MM.1S (cell line): ENCODE results near the gene PICK1.

Source experiments
- DNase-seq: peaks from one replicate; pipeline ENCODE4 v3.0.0-alpha.2; 2015
- H2AFZ ChIP-seq: fragments of 300-600 bp; sonication (generic); 2 replicates; pipeline ENCODE4 v1.6.0; 2016; ENCODE audit warnings: antibody characterized with exemption, low read length
- H3F3A ChIP-seq: fragments of 300-600 bp; sonication (generic); 2 replicates; pipeline ENCODE4 v1.6.1; 2016; ENCODE audit warnings: mild to moderate bottlenecking, antibody characterized with exemption, low read length, moderate library complexity, mixed read lengths; ENCODE audit not compliant: insufficient read depth
- H3K27ac ChIP-seq: fragments of 300-600 bp; sonication (generic); 2 replicates; pipeline ENCODE4 v1.5.1; 2016; ENCODE audit warnings: mild to moderate bottlenecking, low read length
- H3K27me3 ChIP-seq: fragments of 300-600 bp; sonication (generic); replicated peaks from 2 replicates; pipeline ENCODE4 v1.6.0; 2016; ENCODE audit warnings: low read length; ENCODE audit not compliant: insufficient read depth
- H3K36me3 ChIP-seq: fragments of 300-600 bp; sonication (generic); replicated peaks from 2 replicates; pipeline ENCODE4 v1.6.1; 2016; ENCODE audit warnings: mild to moderate bottlenecking, low read length, mixed read lengths; ENCODE audit not compliant: insufficient read depth
- H3K4me1 ChIP-seq: fragments of 300-600 bp; sonication (generic); 2 replicates; pipeline ENCODE4 v1.6.1; 2016; ENCODE audit warnings: low read length, mixed read lengths
- H3K4me2 ChIP-seq: fragments of 300-600 bp; sonication (generic); 2 replicates; pipeline ENCODE4 v1.6.0; 2016; ENCODE audit warnings: low read depth, low read length
- H3K4me3 ChIP-seq: fragments of 300-600 bp; sonication (generic); 2 replicates; pipeline ENCODE4 v1.5.1; 2016; ENCODE audit warnings: low read length, mixed read lengths
- H3K79me2 ChIP-seq: fragments of 300-600 bp; sonication (generic); 2 replicates; pipeline ENCODE4 v1.6.1; 2016; ENCODE audit warnings: mixed run types, low read length, mixed read lengths
- H3K9ac ChIP-seq: fragments of 300-600 bp; sonication (generic); 2 replicates; pipeline ENCODE4 v1.6.1; 2016; ENCODE audit warnings: low read length, mixed read lengths
- H3K9me2 ChIP-seq: fragments of 300-600 bp; sonication (generic); replicated peaks from 2 replicates; pipeline ENCODE4 v1.6.1; 2016; ENCODE audit warnings: mild to moderate bottlenecking, low read length, mixed read lengths; ENCODE audit not compliant: insufficient read depth
- H3K9me3 ChIP-seq: fragments of 300-600 bp; sonication (generic); replicated peaks from 2 replicates; pipeline ENCODE4 v1.6.1; 2016; ENCODE audit warnings: mild to moderate bottlenecking, low read length, mixed read lengths; ENCODE audit not compliant: insufficient read depth
- H4K20me1 ChIP-seq: fragments of 300-600 bp; sonication (generic); 2 replicates; pipeline ENCODE4 v1.6.1; 2016; ENCODE audit warnings: mild to moderate bottlenecking, low read length, moderate library complexity, mixed read lengths; ENCODE audit not compliant: insufficient read depth
- CTCF ChIP-seq: fragments of 300-600 bp; sonication (generic); IDR thresholded peaks from 2 replicates; pipeline ENCODE4 v1.5.1; 2016; ENCODE audit warnings: antibody characterized with exemption, low read length, mixed read lengths
- EZH2 ChIP-seq: fragments of 300-600 bp; sonication (generic); optimal IDR thresholded peaks from 2 replicates; pipeline ENCODE3; 2017; ENCODE audit warnings: low read depth, mild to moderate bottlenecking, antibody characterized with exemption, low read length, mixed read lengths
- EZH2phosphoT487 ChIP-seq: fragments of 300-600 bp; sonication (generic); IDR thresholded peaks from 2 replicates; pipeline ENCODE4 v1.6.1; 2018; ENCODE audit warnings: antibody characterized with exemption, low read length

Gene PICK1

DNA sequence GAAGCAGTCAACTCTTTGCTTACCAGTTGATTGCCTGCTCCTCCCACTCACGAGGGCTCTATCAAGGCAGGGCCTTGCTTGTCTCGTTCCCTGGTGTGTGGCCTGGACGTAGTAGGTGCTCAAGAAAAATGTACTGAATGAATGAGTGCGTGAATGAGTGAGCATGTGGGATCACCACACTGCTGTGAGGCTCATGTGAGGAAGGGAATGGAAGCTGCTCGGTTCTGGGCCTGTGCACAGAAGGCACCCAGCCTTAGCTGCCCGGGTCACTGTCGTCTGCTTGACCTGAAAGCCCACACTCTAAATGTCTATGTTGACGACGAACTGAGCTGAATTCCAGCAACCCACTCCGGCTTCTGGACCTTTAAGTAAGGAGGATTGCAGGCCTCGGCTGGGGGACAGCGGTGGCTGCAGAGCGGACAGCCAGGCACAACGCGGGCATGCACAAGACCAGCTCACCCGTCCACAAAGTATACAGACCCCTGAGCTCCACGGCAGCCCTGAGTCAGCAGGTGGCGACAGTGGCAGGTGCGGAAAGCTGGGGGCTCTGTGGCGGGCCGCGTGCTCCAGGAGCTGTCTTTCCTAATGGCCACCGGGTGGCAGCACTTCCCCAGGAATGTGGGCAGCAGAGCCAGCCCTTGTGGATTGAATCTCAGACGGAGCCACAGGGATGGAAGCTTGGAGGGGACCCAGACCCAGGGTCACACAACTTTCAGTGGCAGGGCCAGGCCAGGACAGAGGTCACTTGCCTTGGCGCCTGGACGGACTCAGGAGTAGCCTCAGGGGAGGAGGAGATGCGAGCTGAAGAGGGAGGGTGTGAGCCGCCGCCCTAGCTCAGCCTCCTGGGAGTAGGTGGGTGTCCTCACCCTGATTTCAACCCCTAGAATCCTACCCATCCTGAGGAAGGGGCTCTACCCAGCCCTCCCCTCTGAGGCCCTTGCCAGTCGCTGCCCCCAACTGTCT is 5.0 kb upstream of the PICK1 start:
- Histone ChIP-seq H3K9me2 (no peaks in the 10 kb centered on the region), H4K20me1 (no peaks in the 10 kb centered on the region), H3K4me2 (peak overlapping the region; percentile 47; the same call in 1 of the 2 replicates), H3K27me3 (no peaks in the 10 kb centered on the region; the same call in 1 of the 2 replicates), H3K9ac (no peak overlapping the region), H3K4me1 (peaks cover 5% of the 10 kb centered on the region), H3K79me2 (no peaks in the 10 kb centered on the region), H3F3A (no peaks in the 10 kb centered on the region; the same call in 1 of the 2 replicates), H3K36me3 (no peaks in the 10 kb centered on the region), H3K9me3 (no peaks in the 10 kb centered on the region), H2AFZ (peak overlapping the region; percentile 43), H3K4me3 (no peak overlapping the region), H3K27ac (no peak overlapping the region)
- DNase-seq, result peak; percentile 81
- peak; percentile 88 for TF ChIP-seq CTCF
- no peak for TF ChIP-seq EZH2phosphoT487
- no peak for TF ChIP-seq EZH2

- H3K4me2 ChIP-seq, result no peak overlapping the region
- TF ChIP-seq CTCF (no peak), EZH2 (no peak), EZH2phosphoT487 (no peak)
- no peaks in the 10 kb centered on the region for H3K9me2 ChIP-seq
- H3F3A ChIP-seq, result no peaks in the 10 kb centered on the region
- H3K9ac ChIP-seq, result no peak overlapping the region
- no peak overlapping the region for H3K27ac ChIP-seq
- H3K36me3 ChIP-seq, result no peaks in the 10 kb centered on the region
- H3K27me3 ChIP-seq, result no peaks in the 10 kb centered on the region
- no peak overlapping the region for H3K4me3 ChIP-seq
- DNase-seq, result no peak
- H3K4me1 ChIP-seq, result peaks cover 5% of the 10 kb centered on the region
- H4K20me1 ChIP-seq, result no peaks in the 10 kb centered on the region
- H3K9me3 ChIP-seq, result no peaks in the 10 kb centered on the region
- no peak overlapping the region for H2AFZ ChIP-seq
- peaks cover 23% of the 10 kb centered on the region for H3K79me2 ChIP-seq
Observed at GRCh38 chr22:38062791-38063190, 5.6 kb downstream of the PICK1 start.

DNA sequence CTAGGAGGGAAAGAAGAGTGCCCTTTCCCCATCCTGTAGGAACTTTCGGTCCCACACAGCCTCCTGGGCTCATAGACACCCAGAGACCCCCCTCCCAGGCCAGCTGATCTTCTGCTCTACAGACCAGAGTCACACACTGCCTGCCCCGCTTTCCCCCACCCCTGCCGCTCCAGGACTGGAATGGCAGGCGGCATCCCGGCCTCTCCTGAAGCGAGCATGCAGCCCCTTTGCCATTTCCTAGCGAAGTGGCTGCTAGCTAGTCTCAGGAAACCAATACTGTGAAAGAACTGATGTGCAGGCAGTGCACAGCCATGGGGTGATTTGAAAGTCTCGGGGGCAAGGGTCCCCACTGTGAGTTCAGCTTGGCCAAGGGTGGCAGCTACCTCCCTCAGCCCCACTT is 8.3 kb downstream of the PICK1 start:
- Histone ChIP-seq H3F3A (peaks cover 27% of the 10 kb centered on the region), H3K9me3 (no peaks in the 10 kb centered on the region), H4K20me1 (no peaks in the 10 kb centered on the region), H3K4me2 (no peak overlapping the region), H3K4me1 (peaks cover 28% of the 10 kb centered on the region), H2AFZ (no peak overlapping the region), H3K27me3 (no peaks in the 10 kb centered on the region), H3K36me3 (no peaks in the 10 kb centered on the region), H3K9me2 (no peaks in the 10 kb centered on the region), H3K9ac (no peak overlapping the region), H3K79me2 (peaks cover 21% of the 10 kb centered on the region), H3K4me3 (no peak overlapping the region), H3K27ac (no peak overlapping the region)
- no peak for DNase-seq
- TF ChIP-seq EZH2phosphoT487, result no peak
- TF ChIP-seq CTCF, result no peak
- TF ChIP-seq EZH2, result no peak
